ENCODE results near the gene PRR19. TPM values are rescaled to one million over a fixed set of nuclear protein-coding genes. Genes with fewer than 3 reads are reported as not detected.

Gene PRR19
- total and polyA plus RNA-seq, 4 donors = 0.23 to 0.45 TPM; not detected in 2

GRCh38 chr19:42279902-42280814 is 21.8 kb upstream of the PRR19 start:
- ATAC-seq (ENCODE audit: low FRiP score) (peak; percentile 78), DNase-seq (peak; percentile 97 to 99)
- Histone ChIP-seq H3K4me1 (ENCODE audit: control insufficient read depth in 1 of 2, insufficient read depth in 2 of 2, low read length in 2 of 2) (no peaks in the 10 kb centered on the region), H3K27ac (ENCODE audit: low read depth in 1 of 2, low read length in 2 of 2) (peak overlapping the region; percentile 44 to 89), H3K9me3 (ENCODE audit: control insufficient read depth, low read length) (no peaks in the 10 kb centered on the region), H3K36me3 (ENCODE audit: control insufficient read depth in 1 of 2, insufficient read depth in 2 of 2, low read length in 1 of 2) (no peaks in the 10 kb centered on the region), H3K4me3 (ENCODE audit: low read length in 2 of 2) (peak overlapping the region; percentile 59 to 66), H3K27me3 (ENCODE audit: control insufficient read depth in 1 of 2, insufficient read depth in 2 of 2, low read length in 1 of 2) (no peaks in the 10 kb centered on the region)
- 0% methylated on average over 67 to 89 of the region's 89 CpGs for WGBS, 2 donors
- intact Hi-C loops (cut with DNase I) = loop anchor here in 1 of 2 donors (2.0 kb wide), 1 partner anchor 33 kb away; no protein-coding TSS in a partner anchor

GRCh38 chr19:42280815-42281145 is 21.2 kb upstream of the PRR19 start:
- whole genome bisulfite sequencing, 2 donors = 0% methylated on average over 19 to 20 of the region's 20 CpGs
- intact Hi-C loops (cut with DNase I) = no loop called here
- no peaks in the 10 kb centered on the region for H3K36me3 ChIP-seq (ENCODE audit: control insufficient read depth in 1 of 2, insufficient read depth in 2 of 2, low read length in 1 of 2)
- no peaks in the 10 kb centered on the region for H3K9me3 ChIP-seq (ENCODE audit: control insufficient read depth, low read length)
- peaks cover 0 to 3% of the 10 kb centered on the region in 2 donors for H3K4me1 ChIP-seq (ENCODE audit: control insufficient read depth in 1 of 2, insufficient read depth in 2 of 2, low read length in 2 of 2)
- H3K4me3 ChIP-seq (ENCODE audit: low read length in 2 of 2) = peak overlapping the region in 1 of 2 donors; percentile 59
- H3K27ac ChIP-seq (ENCODE audit: low read depth in 1 of 2, low read length in 2 of 2) = peak overlapping the region; percentile 49 to 89
- peak; percentile 61 for ATAC-seq (ENCODE audit: low FRiP score)
- DNase-seq = peak; percentile 86 to 95
- H3K27me3 ChIP-seq (ENCODE audit: control insufficient read depth in 1 of 2, insufficient read depth in 2 of 2, low read length in 1 of 2) = no peaks in the 10 kb centered on the region

- intact Hi-C loops (cut with DNase I) = no loop called here
- H3K36me3 ChIP-seq (ENCODE audit: control insufficient read depth in 1 of 2, insufficient read depth in 2 of 2, low read length in 1 of 2) = no peaks in the 10 kb centered on the region
- H3K27me3 ChIP-seq (ENCODE audit: control insufficient read depth in 1 of 2, insufficient read depth in 2 of 2, low read length in 1 of 2) = no peaks in the 10 kb centered on the region
- DNase-seq = peak; percentile 82 to 90
- no peaks in the 10 kb centered on the region for H3K9me3 ChIP-seq (ENCODE audit: control insufficient read depth, low read length)
- no peak overlapping the region for H3K4me3 ChIP-seq (ENCODE audit: low read length in 2 of 2)
- peak overlapping the region; percentile 49 to 76 for H3K27ac ChIP-seq (ENCODE audit: low read depth in 1 of 2, low read length in 2 of 2)
- peaks cover 0 to 3% of the 10 kb centered on the region in 2 donors for H3K4me1 ChIP-seq (ENCODE audit: control insufficient read depth in 1 of 2, insufficient read depth in 2 of 2, low read length in 2 of 2)
- peak; percentile 30 for ATAC-seq (ENCODE audit: low FRiP score)
- 2% methylated on average over 20 to 25 of the region's 25 CpGs for WGBS, 2 donors
Measured at GRCh38 chr19:42281146-42281826, 20.6 kb upstream of the PRR19 start.

- DNase-seq (no peak), ATAC-seq (ENCODE audit: low FRiP score) (no peak)
- Histone ChIP-seq H3K4me1 (ENCODE audit: control insufficient read depth in 1 of 2, insufficient read depth in 2 of 2, low read length in 2 of 2) (peaks cover 0 to 3% of the 10 kb centered on the region in 2 donors), H3K27me3 (ENCODE audit: control insufficient read depth in 1 of 2, insufficient read depth in 2 of 2, low read length in 1 of 2) (no peaks in the 10 kb centered on the region), H3K4me3 (ENCODE audit: low read length in 2 of 2) (no peak overlapping the region), H3K9me3 (ENCODE audit: control insufficient read depth, low read length) (no peaks in the 10 kb centered on the region), H3K36me3 (ENCODE audit: control insufficient read depth in 1 of 2, insufficient read depth in 2 of 2, low read length in 1 of 2) (no peaks in the 10 kb centered on the region), H3K27ac (ENCODE audit: low read depth in 1 of 2, low read length in 2 of 2) (peak overlapping the region; percentile 14 to 76)
- intact Hi-C loops (cut with DNase I) = loop anchor here in 1 of 2 donors (2.0 kb wide), 1 partner anchor 27 kb away; the partner anchor contains the start of gene ERF
- WGBS, 2 donors = 21% methylated on average over 7 of the region's 7 CpGs
Measured at GRCh38 chr19:42281827-42282762, 19.8 kb upstream of the PRR19 start.

GRCh38 chr19:42282819-42283187 is 19.1 kb upstream of the PRR19 start:
- no peaks in the 10 kb centered on the region for H3K9me3 ChIP-seq (ENCODE audit: control insufficient read depth, low read length)
- WGBS, 2 donors = 35 to 43% methylated on average over 4 of the region's 4 CpGs
- peak overlapping the region in 1 of 2 donors; percentile 68 for H3K27ac ChIP-seq (ENCODE audit: low read depth in 1 of 2, low read length in 2 of 2)
- DNase-seq = no peak
- peaks cover 0 to 3% of the 10 kb centered on the region in 2 donors for H3K4me1 ChIP-seq (ENCODE audit: control insufficient read depth in 1 of 2, insufficient read depth in 2 of 2, low read length in 2 of 2)
- no peak overlapping the region for H3K4me3 ChIP-seq (ENCODE audit: low read length in 2 of 2)
- intact Hi-C loops (cut with DNase I) = loop anchor here in 1 of 2 donors (2.0 kb wide), 1 partner anchor 28 kb away; the partner anchor contains the start of gene ERF
- H3K36me3 ChIP-seq (ENCODE audit: control insufficient read depth in 1 of 2, insufficient read depth in 2 of 2, low read length in 1 of 2) = peaks cover 0 to 2% of the 10 kb centered on the region in 2 donors
- no peaks in the 10 kb centered on the region for H3K27me3 ChIP-seq (ENCODE audit: control insufficient read depth in 1 of 2, insufficient read depth in 2 of 2, low read length in 1 of 2)
- no peak for ATAC-seq (ENCODE audit: low FRiP score)

- peaks cover 0 to 3% of the 10 kb centered on the region in 2 donors for H3K36me3 ChIP-seq (ENCODE audit: control insufficient read depth in 1 of 2, insufficient read depth in 2 of 2, low read length in 1 of 2)
- H3K9me3 ChIP-seq (ENCODE audit: control insufficient read depth, low read length) = no peaks in the 10 kb centered on the region
- H3K27me3 ChIP-seq (ENCODE audit: control insufficient read depth in 1 of 2, insufficient read depth in 2 of 2, low read length in 1 of 2) = no peaks in the 10 kb centered on the region
- H3K4me1 ChIP-seq (ENCODE audit: control insufficient read depth in 1 of 2, insufficient read depth in 2 of 2, low read length in 2 of 2) = peaks cover 0 to 3% of the 10 kb centered on the region in 2 donors
- H3K4me3 ChIP-seq (ENCODE audit: low read length in 2 of 2) = peak overlapping the region; percentile 34 to 72
- DNase-seq = peak; percentile 97 to 98
- intact Hi-C loops (cut with DNase I) = loop anchor here in 1 of 2 donors (2.0 kb wide), 1 partner anchor 29 kb away; the partner anchor contains the start of gene ERF
- ATAC-seq (ENCODE audit: low FRiP score) = peak; percentile 74
- H3K27ac ChIP-seq (ENCODE audit: low read depth in 1 of 2, low read length in 2 of 2) = peak overlapping the region; percentile 28 to 68
- WGBS, 2 donors = 2 to 3% methylated on average over 35 to 73 of the region's 74 CpGs
Measured at GRCh38 chr19:42283188-42284065, 18.5 kb upstream of the PRR19 start.

- DNase-seq = peak; percentile 90 to 92
- Histone ChIP-seq H3K9me3 (ENCODE audit: control insufficient read depth, low read length) (no peaks in the 10 kb centered on the region), H3K4me3 (ENCODE audit: low read length in 2 of 2) (peak overlapping the region; percentile 24 to 72), H3K27me3 (ENCODE audit: control insufficient read depth in 1 of 2, insufficient read depth in 2 of 2, low read length in 1 of 2) (no peaks in the 10 kb centered on the region), H3K27ac (ENCODE audit: low read depth in 1 of 2, low read length in 2 of 2) (peak overlapping the region; percentile 28 to 46), H3K36me3 (ENCODE audit: control insufficient read depth in 1 of 2, insufficient read depth in 2 of 2, low read length in 1 of 2) (peaks cover 0 to 3% of the 10 kb centered on the region in 2 donors), H3K4me1 (ENCODE audit: control insufficient read depth in 1 of 2, insufficient read depth in 2 of 2, low read length in 2 of 2) (peaks cover 0 to 3% of the 10 kb centered on the region in 2 donors)
- WGBS, 2 donors = 1% methylated on average over 26 to 76 of the region's 76 CpGs
- intact Hi-C loops (cut with DNase I) = no loop called here
- ATAC-seq (ENCODE audit: low FRiP score) = no peak
Measured at GRCh38 chr19:42284066-42284501, 17.8 kb upstream of the PRR19 start.

Measured in aorta (tissue), 5 donors.